ENCODE measurements around the gene TRIM54.

- TF ChIP-seq CTCF (IDR thresholded peaks at IDR 0.05) (no peak), POLR2A (IDR thresholded peaks at IDR 0.05) (no peak)
Observed at GRCh38 chr2:27354597-27354927, 72.3 kb downstream of the TRIM54 start.

All from lower leg skin (tissue), 3 donors.